HepG2 (cell line): ENCODE data around the gene MAN1A1. TPM values are rescaled to one million over a fixed set of nuclear protein-coding genes. Genes with fewer than 3 reads are reported as not detected.

Source experiments
- ASH2L ChIP-seq: fragments of 300-600, 200-600 bp; sonication (generic); IDR thresholded peaks from 2 replicates; pipeline ENCODE4 v1.7.0; 2017; ENCODE audit warnings: low read depth, mild to moderate bottlenecking, moderate library complexity, mixed read lengths, low read length; ENCODE audit not compliant: insufficient read length
- CREB1 ChIP-seq, 2 experiments: fragments of 450-650 bp in 1 of 2; IDR thresholded peaks; 2 replicates each; pipeline ENCODE4 v1.6.1; 2016 to 2017; ENCODE audit warnings: control low read depth in 1 of 2, mild to moderate bottlenecking in 1 of 2, missing compliant biosample characterization in 1 of 2, missing genetic modification characterization in 1 of 2
- HES4 ChIP-seq: sonication (generic); formaldehyde crosslinking; IDR thresholded peaks from 2 replicates; pipeline ENCODE4 v1.9.0; 2021; ENCODE audit warnings: mild to moderate bottlenecking, missing genetic modification reagents, borderline replicate concordance
- HNF4A ChIP-seq: sonication (generic); formaldehyde crosslinking; IDR thresholded peaks from 2 replicates; pipeline ENCODE4 v1.4.0; 2020; ENCODE audit warnings: missing genetic modification reagents
- KLF9 ChIP-seq: IDR thresholded peaks from 2 replicates; pipeline ENCODE4 v1.6.1; 2016; ENCODE audit warnings: low read depth
- MLLT10 ChIP-seq: sonication (generic); formaldehyde crosslinking; IDR thresholded peaks from 2 replicates; pipeline ENCODE4 v1.4.0; 2020; ENCODE audit warnings: missing genetic modification reagents
- NRL ChIP-seq: sonication (generic); formaldehyde crosslinking; IDR thresholded peaks from 2 replicates; pipeline ENCODE4 v1.5.0; 2020; ENCODE audit warnings: missing genetic modification reagents, mild to moderate bottlenecking, moderate library complexity, borderline replicate concordance
- PITX1 ChIP-seq: sonication (generic); formaldehyde crosslinking; IDR thresholded peaks from 2 replicates; pipeline ENCODE4 v1.5.1; 2020; ENCODE audit warnings: mild to moderate bottlenecking, missing genetic modification reagents
- SMAD9 ChIP-seq: sonication (generic); formaldehyde crosslinking; IDR thresholded peaks from 2 replicates; pipeline ENCODE4 v1.5.1; 2020; ENCODE audit warnings: mild to moderate bottlenecking, missing genetic modification reagents
- WIZ ChIP-seq: sonication (generic); formaldehyde crosslinking; IDR thresholded peaks from 2 replicates; pipeline ENCODE4 v1.5.1; 2020; ENCODE audit warnings: mild to moderate bottlenecking, missing genetic modification reagents
- ZBTB42 ChIP-seq: sonication (generic); formaldehyde crosslinking; IDR thresholded peaks from 2 replicates; pipeline ENCODE4 v1.5.0; 2020; ENCODE audit warnings: mild to moderate bottlenecking, missing genetic modification reagents
- ZNF251 ChIP-seq: sonication (generic); formaldehyde crosslinking; IDR thresholded peaks from 2 replicates; pipeline ENCODE4 v1.9.0; 2021; ENCODE audit warnings: mild to moderate bottlenecking, missing genetic modification reagents
- ZNF703 ChIP-seq: sonication (generic); formaldehyde crosslinking; IDR thresholded peaks from 2 replicates; pipeline ENCODE4 v1.5.1; 2020; ENCODE audit warnings: missing genetic modification reagents, mild to moderate bottlenecking, moderate library complexity, borderline replicate concordance
- polyA plus RNA-seq, 8 experiments: library from polyadenylated mRNA; depleted of rRNA in 3 of 8; stranded (reverse) in 7 of 8; unstranded in 1 of 8; fragments of >200 nt; fragmentation: Illumina TruSeq in 4 of 8; extraction: Trizol in 4 of 8; gene quantifications; 2 replicates each; pipeline versions ENCODE4 v1.2.1 to v1.2.3, GENCODE V29; 2011 to 2016; ENCODE audit warnings: low read depth in 4 of 8, missing spikeins in 1 of 8, mixed read lengths in 1 of 8; ENCODE audit not compliant: insufficient read depth in 1 of 8
- total RNA-seq, 5 experiments: library from RNA; depleted of rRNA; stranded (reverse); fragments of >200 nt; fragmentation: Illumina TruSeq; extraction: Trizol; gene quantifications; 2 replicates each; pipeline ENCODE4 v1.2.3, GENCODE V29; 2016; ENCODE audit warnings: low read depth in 1 of 5
- TF ChIP-seq, protein P1 (sequence below): sonication (generic); IDR thresholded peaks from 2 replicates; pipeline ENCODE4 v1.6.1; 2016; ENCODE audit warnings: low read depth, borderline replicate concordance
- TF ChIP-seq, protein P2 (sequence below): sonication (generic); formaldehyde crosslinking; conservative IDR thresholded peaks from 2 replicates; pipeline ENCODE4 v1.4.0; 2020; ENCODE audit warnings: missing genetic modification reagents
- TF ChIP-seq, protein P3 (sequence below): sonication (generic); formaldehyde crosslinking; IDR thresholded peaks from 2 replicates; pipeline ENCODE4 v1.5.0; 2020; ENCODE audit warnings: missing genetic modification reagents
- TF ChIP-seq, protein P4 (sequence below): sonication (generic); formaldehyde crosslinking; conservative IDR thresholded peaks from 2 replicates; pipeline ENCODE4 v1.4.0; 2020; ENCODE audit warnings: missing genetic modification reagents
- TF ChIP-seq, protein P5 (sequence below): sonication (generic); formaldehyde crosslinking; IDR thresholded peaks from 2 replicates; pipeline ENCODE4 v1.5.1; 2020; ENCODE audit warnings: mild to moderate bottlenecking, missing genetic modification reagents, borderline replicate concordance

MAN1A1 gene
- total and polyA plus RNA-seq, 2 of the 13 experiments (the other 11 are each of a cell fraction or from before 2014, with no cell fraction given): 156 to 236 TPM

DNA sequence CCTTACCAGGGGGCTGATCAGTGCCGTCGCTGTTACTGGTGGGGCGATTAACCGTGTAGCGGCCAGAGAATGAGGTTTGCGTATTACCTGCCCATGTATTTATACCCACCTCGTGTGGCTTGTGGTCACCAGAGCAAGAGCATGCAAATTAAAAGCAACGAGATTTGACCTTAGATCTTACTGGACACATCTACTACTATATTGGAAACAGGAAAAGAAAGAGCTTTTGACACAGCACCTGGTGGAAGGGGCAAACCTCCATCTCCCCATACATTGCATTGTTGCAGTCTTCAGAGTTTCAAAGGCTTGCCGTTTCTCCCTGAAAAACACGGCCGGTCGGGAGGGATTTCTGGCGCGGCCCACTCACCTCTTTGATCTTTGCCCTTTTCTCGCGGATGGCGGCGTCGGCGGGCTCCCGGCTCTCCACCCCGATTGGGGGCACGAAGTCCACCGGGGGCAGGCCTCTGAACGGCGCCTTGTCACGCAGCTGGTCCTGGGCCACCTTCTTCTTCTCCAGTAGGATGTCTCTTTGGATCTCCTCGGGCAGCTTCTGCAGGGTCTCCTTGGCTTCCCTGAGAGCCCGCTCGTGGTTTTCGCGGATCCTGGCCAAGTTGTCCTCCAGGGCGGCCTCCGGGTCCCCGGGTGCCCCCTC, 1.3 kb downstream of the MAN1A1 start (continued):
- TF ChIP-seq, protein P1, sequence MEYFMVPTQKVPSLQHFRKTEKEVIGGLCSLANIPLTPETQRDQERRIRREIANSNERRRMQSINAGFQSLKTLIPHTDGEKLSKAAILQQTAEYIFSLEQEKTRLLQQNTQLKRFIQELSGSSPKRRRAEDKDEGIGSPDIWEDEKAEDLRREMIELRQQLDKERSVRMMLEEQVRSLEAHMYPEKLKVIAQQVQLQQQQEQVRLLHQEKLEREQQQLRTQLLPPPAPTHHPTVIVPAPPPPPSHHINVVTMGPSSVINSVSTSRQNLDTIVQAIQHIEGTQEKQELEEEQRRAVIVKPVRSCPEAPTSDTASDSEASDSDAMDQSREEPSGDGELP: peak; percentile 70; the same call in 1 of the 2 replicates
- TF ChIP-seq ZBTB42 (CRISPR knock-in tag) (0 out of 2 replicates have a peak, but pooled peaks have one; percentile 64), WIZ (no peak; the same call in 1 of the 2 replicates), CREB1 (IDR thresholded peaks at IDR 0.05) (no peak), CREB1 (CRISPR knock-in tag; IDR thresholded peaks at IDR 0.05) (no peak; the same call in 1 of the 2 replicates), ZNF703 (CRISPR knock-in tag) (peak; percentile 64; the same call in 1 of the 2 replicates), HES4 (CRISPR knock-in tag) (no peak), NRL (CRISPR knock-in tag) (no peak; the same call in 1 of the 2 replicates), SMAD9 (CRISPR knock-in tag) (no peak), ZNF251 (CRISPR knock-in tag) (no peak), HNF4A (CRISPR knock-in tag) (peak; percentile 96), KLF9 (no peak), ASH2L (peak; percentile 50), MLLT10 (CRISPR knock-in tag) (no peak), PITX1 (peak; percentile 88)
- TF ChIP-seq, protein P2, sequence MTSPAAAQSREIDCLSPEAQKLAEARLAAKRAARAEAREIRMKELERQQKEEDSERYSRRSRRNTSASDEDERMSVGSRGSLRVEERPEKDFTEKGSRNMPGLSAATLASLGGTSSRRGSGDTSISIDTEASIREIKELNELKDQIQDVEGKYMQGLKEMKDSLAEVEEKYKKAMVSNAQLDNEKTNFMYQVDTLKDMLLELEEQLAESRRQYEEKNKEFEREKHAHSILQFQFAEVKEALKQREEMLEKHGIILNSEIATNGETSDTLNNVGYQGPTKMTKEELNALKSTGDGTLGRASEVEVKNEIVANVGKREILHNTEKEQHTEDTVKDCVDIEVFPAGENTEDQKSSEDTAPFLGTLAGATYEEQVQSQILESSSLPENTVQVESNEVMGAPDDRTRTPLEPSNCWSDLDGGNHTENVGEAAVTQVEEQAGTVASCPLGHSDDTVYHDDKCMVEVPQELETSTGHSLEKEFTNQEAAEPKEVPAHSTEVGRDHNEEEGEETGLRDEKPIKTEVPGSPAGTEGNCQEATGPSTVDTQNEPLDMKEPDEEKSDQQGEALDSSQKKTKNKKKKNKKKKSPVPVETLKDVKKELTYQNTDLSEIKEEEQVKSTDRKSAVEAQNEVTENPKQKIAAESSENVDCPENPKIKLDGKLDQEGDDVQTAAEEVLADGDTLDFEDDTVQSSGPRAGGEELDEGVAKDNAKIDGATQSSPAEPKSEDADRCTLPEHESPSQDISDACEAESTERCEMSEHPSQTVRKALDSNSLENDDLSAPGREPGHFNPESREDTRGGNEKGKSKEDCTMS: no peak
- TF ChIP-seq, protein P3, sequence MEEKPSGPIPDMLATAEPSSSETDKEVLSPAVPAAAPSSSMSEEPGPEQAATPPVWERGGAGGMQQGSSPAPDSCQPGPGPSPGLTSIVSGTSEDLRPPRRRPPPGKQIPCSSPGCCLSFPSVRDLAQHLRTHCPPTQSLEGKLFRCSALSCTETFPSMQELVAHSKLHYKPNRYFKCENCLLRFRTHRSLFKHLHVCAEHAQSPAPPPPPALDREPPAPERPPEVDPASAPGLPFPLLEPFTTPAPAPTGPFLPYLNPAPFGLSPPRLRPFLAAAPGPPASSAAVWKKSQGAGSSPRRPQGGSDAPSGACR (CRISPR knock-in tag): no peak
- TF ChIP-seq, protein P4, sequence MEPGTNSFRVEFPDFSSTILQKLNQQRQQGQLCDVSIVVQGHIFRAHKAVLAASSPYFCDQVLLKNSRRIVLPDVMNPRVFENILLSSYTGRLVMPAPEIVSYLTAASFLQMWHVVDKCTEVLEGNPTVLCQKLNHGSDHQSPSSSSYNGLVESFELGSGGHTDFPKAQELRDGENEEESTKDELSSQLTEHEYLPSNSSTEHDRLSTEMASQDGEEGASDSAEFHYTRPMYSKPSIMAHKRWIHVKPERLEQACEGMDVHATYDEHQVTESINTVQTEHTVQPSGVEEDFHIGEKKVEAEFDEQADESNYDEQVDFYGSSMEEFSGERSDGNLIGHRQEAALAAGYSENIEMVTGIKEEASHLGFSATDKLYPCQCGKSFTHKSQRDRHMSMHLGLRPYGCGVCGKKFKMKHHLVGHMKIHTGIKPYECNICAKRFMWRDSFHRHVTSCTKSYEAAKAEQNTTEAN (CRISPR knock-in tag): no peak
- TF ChIP-seq, protein P5, sequence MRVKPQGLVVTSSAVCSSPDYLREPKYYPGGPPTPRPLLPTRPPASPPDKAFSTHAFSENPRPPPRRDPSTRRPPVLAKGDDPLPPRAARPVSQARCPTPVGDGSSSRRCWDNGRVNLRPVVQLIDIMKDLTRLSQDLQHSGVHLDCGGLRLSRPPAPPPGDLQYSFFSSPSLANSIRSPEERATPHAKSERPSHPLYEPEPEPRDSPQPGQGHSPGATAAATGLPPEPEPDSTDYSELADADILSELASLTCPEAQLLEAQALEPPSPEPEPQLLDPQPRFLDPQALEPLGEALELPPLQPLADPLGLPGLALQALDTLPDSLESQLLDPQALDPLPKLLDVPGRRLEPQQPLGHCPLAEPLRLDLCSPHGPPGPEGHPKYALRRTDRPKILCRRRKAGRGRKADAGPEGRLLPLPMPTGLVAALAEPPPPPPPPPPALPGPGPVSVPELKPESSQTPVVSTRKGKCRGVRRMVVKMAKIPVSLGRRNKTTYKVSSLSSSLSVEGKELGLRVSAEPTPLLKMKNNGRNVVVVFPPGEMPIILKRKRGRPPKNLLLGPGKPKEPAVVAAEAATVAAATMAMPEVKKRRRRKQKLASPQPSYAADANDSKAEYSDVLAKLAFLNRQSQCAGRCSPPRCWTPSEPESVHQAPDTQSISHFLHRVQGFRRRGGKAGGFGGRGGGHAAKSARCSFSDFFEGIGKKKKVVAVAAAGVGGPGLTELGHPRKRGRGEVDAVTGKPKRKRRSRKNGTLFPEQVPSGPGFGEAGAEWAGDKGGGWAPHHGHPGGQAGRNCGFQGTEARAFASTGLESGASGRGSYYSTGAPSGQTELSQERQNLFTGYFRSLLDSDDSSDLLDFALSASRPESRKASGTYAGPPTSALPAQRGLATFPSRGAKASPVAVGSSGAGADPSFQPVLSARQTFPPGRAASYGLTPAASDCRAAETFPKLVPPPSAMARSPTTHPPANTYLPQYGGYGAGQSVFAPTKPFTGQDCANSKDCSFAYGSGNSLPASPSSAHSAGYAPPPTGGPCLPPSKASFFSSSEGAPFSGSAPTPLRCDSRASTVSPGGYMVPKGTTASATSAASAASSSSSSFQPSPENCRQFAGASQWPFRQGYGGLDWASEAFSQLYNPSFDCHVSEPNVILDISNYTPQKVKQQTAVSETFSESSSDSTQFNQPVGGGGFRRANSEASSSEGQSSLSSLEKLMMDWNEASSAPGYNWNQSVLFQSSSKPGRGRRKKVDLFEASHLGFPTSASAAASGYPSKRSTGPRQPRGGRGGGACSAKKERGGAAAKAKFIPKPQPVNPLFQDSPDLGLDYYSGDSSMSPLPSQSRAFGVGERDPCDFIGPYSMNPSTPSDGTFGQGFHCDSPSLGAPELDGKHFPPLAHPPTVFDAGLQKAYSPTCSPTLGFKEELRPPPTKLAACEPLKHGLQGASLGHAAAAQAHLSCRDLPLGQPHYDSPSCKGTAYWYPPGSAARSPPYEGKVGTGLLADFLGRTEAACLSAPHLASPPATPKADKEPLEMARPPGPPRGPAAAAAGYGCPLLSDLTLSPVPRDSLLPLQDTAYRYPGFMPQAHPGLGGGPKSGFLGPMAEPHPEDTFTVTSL (CRISPR knock-in tag): peak; percentile 52; the same call in 1 of the 2 replicates
